Vagina (tissue), 2 donors: Measurements from ENCODE around the gene CCNO. TPM values are rescaled to one million over a fixed set of nuclear protein-coding genes. Genes with fewer than 3 reads are reported as not detected.

Experiments
- DNase-seq, 2 donors: peaks; one replicate each; pipeline ENCODE4 v3.0.0-alpha.2; 2017; ENCODE audit errors: extremely low spot score in 2 of 2
- H3K27ac ChIP-seq: fragments of 200-600 bp; sonication (generic); one replicate; pipeline ENCODE4 v1.5.1; 2019
- H3K27me3 ChIP-seq: fragments of 200-600 bp; sonication (generic); one replicate; pipeline ENCODE4 v1.5.1; 2019
- H3K36me3 ChIP-seq, 2 donors: fragments of 200-600 bp; sonication (generic); one replicate each; pipeline ENCODE4 v1.5.1; 2017 to 2019
- H3K4me1 ChIP-seq: fragments of 200-600 bp; sonication (generic); one replicate; pipeline ENCODE4 v1.5.1; 2019
- H3K4me3 ChIP-seq, 2 donors: fragments of 200-600 bp; sonication (generic); 1 replicate in 1 of 2; 2 replicates in 1 of 2; pipeline ENCODE4 v1.5.1; 2016 to 2019
- H3K9me3 ChIP-seq: fragments of 200-600 bp; sonication (generic); one replicate; pipeline ENCODE4 v1.5.1; 2019
- POLR2A ChIP-seq, 2 donors: fragments of 450-650 bp; IDR thresholded peaks; one replicate each; pipeline ENCODE4 v1.6.1; 2017; ENCODE audit warnings: antibody characterized with exemption in 2 of 2, mild to moderate bottlenecking in 2 of 2, moderate library complexity in 2 of 2
- POLR2AphosphoS5 ChIP-seq, 2 donors: sonication (generic); formaldehyde crosslinking; IDR thresholded peaks; one replicate each; pipeline ENCODE4 v1.9.0; 2017; ENCODE audit warnings: antibody characterized with exemption in 2 of 2, mild to moderate bottlenecking in 2 of 2, low read depth in 1 of 2; ENCODE audit not compliant: insufficient read depth in 1 of 2
- intact Hi-C: fragments of 100-400 bp; cut with DNase I; formaldehyde crosslinking; loops from one replicate; pipeline ENCODE4 v1.15.1; 2023
- total RNA-seq: library from RNA; depleted of rRNA; stranded (reverse); fragments of >200 nt; gene quantifications from one replicate; pipeline ENCODE4 v1.2.3, GENCODE V29; 2016
- TF ChIP-seq, protein P1 (sequence below), 3 experiments: fragments of 450-650 bp in 2 of 3; fragments of 200-600 bp in 1 of 3; sonication (generic) in 1 of 3; IDR thresholded peaks; one replicate each; pipeline ENCODE4 v1.5.1; 2017 to 2019; ENCODE audit warnings: antibody characterized with exemption in 3 of 3, mild to moderate bottlenecking in 2 of 3, moderate library complexity in 2 of 3

CCNO gene
- total RNA-seq, 1 donor from 2014 or later: not detected

- H3K36me3 ChIP-seq: no peaks in the 10 kb centered on the region
- H3K27me3 ChIP-seq: no peaks in the 10 kb centered on the region
- no peak for DNase-seq
- TF ChIP-seq, protein P1, sequence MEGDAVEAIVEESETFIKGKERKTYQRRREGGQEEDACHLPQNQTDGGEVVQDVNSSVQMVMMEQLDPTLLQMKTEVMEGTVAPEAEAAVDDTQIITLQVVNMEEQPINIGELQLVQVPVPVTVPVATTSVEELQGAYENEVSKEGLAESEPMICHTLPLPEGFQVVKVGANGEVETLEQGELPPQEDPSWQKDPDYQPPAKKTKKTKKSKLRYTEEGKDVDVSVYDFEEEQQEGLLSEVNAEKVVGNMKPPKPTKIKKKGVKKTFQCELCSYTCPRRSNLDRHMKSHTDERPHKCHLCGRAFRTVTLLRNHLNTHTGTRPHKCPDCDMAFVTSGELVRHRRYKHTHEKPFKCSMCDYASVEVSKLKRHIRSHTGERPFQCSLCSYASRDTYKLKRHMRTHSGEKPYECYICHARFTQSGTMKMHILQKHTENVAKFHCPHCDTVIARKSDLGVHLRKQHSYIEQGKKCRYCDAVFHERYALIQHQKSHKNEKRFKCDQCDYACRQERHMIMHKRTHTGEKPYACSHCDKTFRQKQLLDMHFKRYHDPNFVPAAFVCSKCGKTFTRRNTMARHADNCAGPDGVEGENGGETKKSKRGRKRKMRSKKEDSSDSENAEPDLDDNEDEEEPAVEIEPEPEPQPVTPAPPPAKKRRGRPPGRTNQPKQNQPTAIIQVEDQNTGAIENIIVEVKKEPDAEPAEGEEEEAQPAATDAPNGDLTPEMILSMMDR (IDR thresholded peaks at IDR 0.05): no peak
- TF ChIP-seq POLR2AphosphoS5 (IDR thresholded peaks at IDR 0.05; ENCODE audit: insufficient read depth in 1 of 2, low read depth in 1 of 2) (no peak), POLR2A (IDR thresholded peaks at IDR 0.05) (no peak)
- H3K4me1 ChIP-seq: no peaks in the 10 kb centered on the region
- H3K27ac ChIP-seq: no peak overlapping the region
- H3K9me3 ChIP-seq: no peaks in the 10 kb centered on the region
- intact Hi-C loops: no loop called here
- no peak overlapping the region for H3K4me3 ChIP-seq
These were observed 44.5 kb downstream of the CCNO start for GRCh38 chr5:55188656-55189540.

DNA sequence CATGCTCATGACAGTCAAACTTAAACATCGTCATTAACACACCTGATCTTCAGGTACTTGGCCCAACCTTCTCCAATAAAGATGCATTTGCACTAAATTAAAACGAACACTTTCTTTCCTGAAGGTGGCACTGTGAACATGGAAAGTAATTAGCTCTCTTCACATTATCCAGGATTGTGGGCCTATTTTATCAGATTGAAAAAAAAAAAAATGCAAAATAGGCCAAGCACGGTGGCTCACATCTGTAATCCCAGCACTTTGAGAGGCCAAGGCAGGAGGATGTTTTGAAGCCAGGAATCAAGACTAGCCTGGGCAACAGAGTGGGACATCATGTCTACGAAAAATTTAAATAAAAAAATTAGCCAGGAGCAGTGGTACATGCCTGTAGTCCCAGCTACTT is 46.0 kb downstream of the CCNO start:
- no peak overlapping the region for H3K27ac ChIP-seq
- H3K4me1 ChIP-seq: no peaks in the 10 kb centered on the region
- TF ChIP-seq POLR2AphosphoS5 (IDR thresholded peaks at IDR 0.05; ENCODE audit: insufficient read depth in 1 of 2, low read depth in 1 of 2) (no peak), POLR2A (IDR thresholded peaks at IDR 0.05) (no peak)
- TF ChIP-seq, protein P1 (IDR thresholded peaks at IDR 0.05): no peak
- no peak overlapping the region for H3K4me3 ChIP-seq
- H3K27me3 ChIP-seq: no peaks in the 10 kb centered on the region
- H3K9me3 ChIP-seq: no peaks in the 10 kb centered on the region
- H3K36me3 ChIP-seq: no peaks in the 10 kb centered on the region
- DNase-seq: no peak
- intact Hi-C loops: no loop called here

Other genes with a start within 250 kb of the CCNO start
- gene ESM1, start 248.0 kb downstream of the CCNO start, total RNA-seq: not detected
- gene GZMK, start 209.4 kb downstream of the CCNO start, total RNA-seq: 9.1 TPM
- gene GZMA, start 131.0 kb downstream of the CCNO start, total RNA-seq: 1.2 TPM
- gene GPX8, start 73.4 kb downstream of the CCNO start, total RNA-seq: 22.1 TPM
- not detected for gene CDC20B, start 60.4 kb downstream of the CCNO start, total RNA-seq
- not detected for gene MCIDAS, start 6.3 kb downstream of the CCNO start, total RNA-seq
- 19.2 TPM for gene DHX29, start 74.1 kb upstream of the CCNO start, total RNA-seq
- 68.0 TPM for gene MTREX, start 74.4 kb upstream of the CCNO start, total RNA-seq